GM19351 (cell line): Measurements from ENCODE around the gene NAV3.

Experiments used
- ATAC-seq: cut with Tn5 transposase; IDR thresholded peaks from one replicate; pipeline ENCODE4 v1.9.1; 2021; ENCODE audit warnings: mild to moderate bottlenecking, moderate library complexity; ENCODE audit not compliant: unreplicated experiment

Gene NAV3

DNA sequence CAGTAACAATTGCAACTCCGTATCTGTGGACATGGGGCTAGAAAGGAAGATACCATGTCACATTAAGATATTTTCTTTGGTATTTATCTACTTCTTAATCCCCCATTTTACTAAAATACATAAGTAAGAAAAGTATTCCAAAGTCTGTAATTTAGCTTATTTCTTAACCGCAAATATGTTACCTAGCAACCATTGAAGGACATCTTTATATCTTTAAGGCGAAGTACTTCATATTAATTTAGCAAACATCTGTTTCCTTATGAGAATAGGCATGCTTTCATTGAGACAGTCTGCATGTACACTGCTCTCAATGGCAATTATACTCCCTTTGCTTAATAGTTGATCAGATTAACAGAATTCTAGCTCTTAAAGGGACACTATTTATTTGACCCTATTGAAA, 88.8 kb downstream of the NAV3 start:
- no peak for ATAC-seq

DNA sequence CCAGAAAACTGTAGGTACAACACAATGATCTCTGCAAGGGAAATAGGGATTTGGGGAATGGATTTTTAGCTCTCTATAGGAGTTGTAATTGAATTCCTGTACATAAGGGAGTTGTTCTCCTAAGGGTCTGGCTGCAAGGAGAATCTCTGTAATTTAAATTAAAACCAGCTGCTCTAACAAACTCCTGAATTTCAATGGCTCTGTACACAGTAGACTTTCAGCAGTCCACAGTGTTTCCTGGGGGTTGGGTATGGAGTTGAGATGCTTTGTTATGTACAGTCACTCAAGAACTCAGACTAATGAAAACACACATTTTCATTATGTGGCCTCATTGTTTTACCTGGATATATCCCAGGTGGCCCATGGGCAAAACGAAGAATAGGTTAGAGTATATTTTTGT, 93.2 kb downstream of the NAV3 start:
- no peak for ATAC-seq

DNA sequence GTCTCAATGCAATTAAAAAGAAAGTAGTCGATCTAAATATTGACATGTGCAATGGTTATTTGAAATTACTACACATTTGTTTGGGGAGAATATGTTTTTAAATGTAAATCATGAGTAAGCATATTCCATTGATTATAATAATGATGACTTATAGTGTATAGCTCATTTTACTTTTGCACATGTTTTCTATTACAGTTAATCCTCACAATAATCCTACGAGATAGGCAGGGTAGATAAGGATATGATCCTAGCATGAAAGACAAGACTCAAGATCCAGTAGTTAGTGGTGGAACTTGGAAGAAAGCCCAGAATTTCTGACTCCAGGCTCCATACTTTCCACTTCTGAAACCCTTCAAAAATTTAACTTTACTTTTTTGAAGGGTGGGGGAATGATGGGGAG, 94.0 kb downstream of the NAV3 start:
- ATAC-seq = no peak

DNA sequence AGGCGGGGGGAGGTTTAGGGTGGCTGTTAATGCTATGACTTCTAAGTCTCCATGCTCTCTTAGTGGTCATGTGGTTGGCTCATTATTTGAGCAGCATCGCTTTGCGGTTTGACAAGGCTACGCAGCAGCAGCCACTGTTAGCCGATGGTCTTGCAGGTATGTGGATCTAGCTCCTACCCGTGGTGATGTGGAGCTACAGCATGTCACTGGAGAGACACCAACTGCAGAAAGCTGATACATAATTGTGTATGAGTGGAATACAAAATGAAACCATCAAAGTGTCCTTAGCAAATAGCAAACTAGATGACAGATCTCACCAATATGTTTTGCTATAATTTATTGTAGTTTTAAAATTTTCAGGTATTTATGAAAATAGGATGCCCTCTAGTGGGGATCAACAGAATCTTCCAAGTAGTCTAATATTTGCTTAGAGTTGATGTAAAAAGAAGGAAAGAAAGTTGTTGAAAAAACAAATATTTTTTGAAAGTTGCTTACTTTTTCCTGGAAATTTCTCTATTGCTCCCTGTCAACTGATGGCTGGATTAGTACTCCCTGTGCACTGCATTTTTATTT, 94.9 kb downstream of the NAV3 start:
- ATAC-seq = peak; percentile 100

DNA sequence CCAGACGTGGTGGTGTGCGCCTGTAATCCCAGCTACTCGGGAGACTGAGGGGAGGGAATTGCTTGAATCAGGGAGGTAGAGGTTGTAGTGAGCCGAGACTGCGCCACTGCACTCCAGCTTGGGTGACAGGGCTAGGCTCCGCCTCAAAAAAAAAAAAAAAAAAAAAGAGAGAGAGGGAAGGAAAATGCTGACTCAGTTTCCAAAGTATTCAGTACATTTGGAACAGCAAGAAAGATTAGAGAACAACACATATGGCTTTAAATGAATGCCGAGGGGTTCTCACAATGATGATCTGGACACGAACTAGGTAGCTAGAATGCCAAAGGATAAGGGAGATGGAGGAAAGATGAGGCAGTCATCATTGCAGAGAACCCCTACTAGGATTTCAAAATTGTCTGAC, 97.4 kb downstream of the NAV3 start:
- no peak for ATAC-seq

DNA sequence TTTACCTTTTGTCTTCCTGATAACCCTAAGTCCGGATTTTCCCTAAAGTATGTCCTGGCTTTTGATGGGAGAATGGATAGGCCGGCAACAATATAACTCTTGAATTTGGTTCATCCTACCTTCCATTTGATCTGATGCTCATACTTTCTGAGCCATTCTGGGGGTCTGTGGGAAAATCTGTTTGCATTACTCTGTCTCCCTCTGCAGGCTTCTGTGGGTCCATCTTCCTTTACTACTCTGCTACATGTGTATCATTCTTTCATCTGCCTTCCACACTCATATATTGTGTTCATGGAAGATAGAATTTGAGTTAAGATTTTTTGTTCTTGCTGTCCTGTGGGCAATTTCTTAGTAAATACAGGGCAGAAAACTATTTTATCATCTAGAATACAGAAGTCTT, 101.5 kb downstream of the NAV3 start:
- ATAC-seq = peak; percentile 47

DNA sequence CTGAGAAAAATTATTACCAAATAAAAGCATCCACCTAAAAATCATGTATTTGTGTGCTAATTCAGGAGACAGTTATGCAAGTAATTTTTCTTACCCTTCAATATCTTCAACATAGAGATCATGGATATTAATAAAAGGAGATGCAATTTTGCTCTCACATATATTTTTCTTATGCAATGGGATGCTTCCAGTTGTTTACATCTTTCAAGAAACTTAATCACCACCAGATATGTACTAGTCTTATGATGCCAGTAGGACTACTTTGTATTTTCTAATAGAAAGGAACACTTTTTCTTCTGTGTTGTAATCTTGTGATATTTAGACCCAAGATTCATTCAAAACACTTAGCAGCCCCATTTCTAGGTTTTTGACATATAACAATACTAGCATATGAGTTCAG, 107.6 kb downstream of the NAV3 start:
- ATAC-seq = no peak

DNA sequence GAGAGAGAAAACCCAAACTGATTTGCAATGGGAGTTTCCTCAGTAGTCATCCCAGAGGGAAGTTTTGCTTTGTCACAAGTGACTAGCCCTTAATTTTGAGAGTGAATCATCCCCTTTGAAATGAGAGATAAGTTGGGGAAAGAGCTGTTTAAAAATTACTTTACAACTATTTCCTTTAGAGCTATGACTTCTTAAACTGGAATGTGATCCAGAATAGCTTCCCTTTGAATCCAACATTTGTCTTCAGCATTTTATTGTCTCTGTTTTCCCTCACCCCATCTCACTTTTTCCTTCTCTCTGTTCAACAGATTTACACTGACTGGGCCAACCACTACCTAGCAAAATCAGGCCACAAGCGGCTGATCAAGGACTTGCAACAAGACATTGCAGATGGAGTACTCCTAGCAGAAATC, 109.3 kb downstream of the NAV3 start:
- no peak for ATAC-seq

DNA sequence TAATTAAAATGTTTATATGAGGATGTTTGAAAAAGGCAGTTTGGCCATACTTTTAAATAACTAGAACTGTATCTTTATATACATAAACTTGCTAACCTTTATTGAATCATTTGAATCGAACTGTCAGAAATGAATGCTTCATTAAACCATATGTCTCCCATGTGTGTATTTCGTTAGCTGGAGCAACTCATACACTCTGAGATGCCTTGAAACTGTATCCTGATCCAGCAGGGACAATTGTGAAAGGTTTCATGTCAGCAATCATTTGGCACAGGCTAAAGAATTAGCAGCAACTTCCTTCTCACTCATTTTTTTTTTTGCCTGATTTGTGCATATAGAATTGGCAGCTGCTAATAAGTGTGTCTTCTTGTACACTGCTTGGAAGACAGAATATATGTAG, 109.9 kb downstream of the NAV3 start:
- ATAC-seq = no peak

DNA sequence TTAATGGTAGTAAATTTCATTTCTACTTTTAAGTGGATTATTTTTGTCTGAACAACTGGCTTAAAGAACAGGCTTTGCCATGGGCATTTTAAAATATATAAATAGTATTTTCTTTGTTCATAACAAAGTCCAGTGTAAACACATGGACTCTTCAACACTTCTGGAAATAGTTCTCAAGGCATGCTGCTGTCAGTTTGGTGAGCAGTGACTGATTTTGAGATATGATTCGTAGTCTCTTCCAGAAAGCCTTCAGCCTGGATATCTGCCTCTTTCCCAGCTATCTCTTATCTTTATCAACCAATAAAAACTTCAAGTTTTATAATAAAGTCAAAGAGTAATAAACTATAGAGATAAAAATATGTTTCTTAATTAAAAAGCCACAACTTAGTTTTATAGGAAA, 110.7 kb downstream of the NAV3 start:
- ATAC-seq = no peak

DNA sequence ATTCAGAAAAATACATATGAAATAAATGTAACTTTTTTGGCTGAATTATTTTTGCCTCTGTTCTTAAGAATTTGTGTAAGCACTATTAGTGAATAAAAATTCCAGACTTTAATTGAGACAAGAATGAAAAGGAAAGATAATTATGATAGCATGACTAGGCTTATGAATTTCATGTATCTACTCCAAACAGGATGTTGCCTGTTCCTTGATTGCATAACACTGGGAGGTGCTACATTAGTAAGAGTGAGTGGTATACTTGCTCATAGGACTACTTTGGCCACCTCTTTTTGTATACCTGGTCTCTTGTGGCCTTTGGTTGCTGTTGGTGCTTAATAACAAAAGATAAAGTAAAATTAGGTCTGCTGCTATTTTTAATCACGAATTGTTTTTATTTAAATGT, 112.8 kb downstream of the NAV3 start:
- ATAC-seq = no peak

DNA sequence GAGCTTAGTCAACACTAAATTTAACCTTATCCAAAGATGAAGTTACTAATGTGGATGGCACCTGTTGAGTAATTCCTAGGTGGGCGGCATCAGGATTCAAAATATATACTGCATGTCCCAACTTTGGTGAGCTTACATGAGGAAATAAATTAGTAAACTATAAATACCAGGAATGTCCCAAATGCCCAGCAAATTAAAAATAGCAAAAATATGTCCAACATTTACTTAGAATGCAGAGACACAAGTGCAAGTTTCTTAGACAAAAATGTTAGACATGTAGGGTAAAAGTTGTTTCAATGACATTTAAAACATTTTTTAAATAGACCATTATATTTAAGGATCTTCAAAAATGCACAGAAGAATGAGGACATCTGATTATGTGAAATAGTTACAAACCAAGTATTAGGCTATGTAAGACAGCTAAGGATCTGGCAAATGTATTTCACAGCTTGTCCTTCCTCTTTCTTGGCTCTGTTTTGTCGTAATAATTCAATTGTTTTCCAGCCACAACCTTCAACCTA, 115.9 kb downstream of the NAV3 start:
- no peak for ATAC-seq

DNA sequence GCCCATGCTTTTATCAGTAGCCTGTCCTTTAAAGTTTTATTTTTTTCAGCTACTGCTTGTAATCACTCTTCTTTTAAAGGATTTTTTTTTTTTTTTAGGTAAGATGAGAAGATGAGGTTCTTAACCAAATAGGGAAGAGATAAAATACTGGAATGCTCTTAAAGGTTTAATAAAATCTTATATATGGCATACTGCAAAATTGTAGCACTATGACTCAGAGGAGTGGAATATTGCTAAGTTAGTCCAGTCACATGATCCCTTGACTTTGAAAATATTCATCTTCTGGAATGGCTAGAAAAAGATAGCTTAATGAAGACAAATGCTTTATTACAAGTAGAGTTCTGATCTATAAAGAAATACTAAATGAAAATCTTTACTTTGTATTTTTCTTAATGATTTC, 116.6 kb downstream of the NAV3 start:
- ATAC-seq = no peak

DNA sequence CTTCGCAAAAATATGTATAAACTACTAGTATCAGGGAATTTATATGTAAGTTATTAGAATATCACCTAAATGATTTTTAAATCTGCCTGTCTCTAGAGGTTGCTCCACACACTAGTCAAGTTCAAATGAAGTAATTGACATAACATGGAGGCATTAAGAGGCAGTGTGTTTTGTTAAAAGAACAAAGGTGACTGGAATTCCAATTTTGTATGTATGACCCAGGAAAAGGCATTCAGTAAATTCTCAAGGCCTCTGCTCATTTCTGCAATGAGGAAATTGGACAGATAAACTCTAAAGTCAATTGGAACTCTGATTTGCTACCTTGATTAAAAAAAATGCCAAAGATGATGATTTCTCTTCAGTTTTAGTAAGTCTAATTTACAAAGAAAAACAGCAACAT, 117.1 kb downstream of the NAV3 start:
- ATAC-seq = no peak

DNA sequence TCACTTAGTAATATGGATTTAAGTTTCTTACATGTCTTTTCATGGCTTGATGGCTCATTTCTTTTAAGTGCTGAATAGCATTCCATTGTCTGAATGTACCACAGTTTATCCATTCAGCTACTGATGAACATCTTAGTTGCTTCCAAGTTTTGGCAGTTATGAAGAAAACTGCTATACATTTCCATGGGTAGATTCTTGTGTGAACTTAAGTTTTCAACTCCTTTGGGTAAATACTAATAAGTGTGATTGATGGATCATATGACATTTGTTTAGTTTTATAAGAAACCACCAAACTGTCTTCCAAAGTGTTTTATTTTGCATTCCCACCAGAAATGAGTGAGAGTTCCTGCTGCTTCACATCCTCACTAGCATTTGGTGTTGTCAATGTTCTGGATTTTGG, 119.2 kb downstream of the NAV3 start:
- ATAC-seq = no peak

DNA sequence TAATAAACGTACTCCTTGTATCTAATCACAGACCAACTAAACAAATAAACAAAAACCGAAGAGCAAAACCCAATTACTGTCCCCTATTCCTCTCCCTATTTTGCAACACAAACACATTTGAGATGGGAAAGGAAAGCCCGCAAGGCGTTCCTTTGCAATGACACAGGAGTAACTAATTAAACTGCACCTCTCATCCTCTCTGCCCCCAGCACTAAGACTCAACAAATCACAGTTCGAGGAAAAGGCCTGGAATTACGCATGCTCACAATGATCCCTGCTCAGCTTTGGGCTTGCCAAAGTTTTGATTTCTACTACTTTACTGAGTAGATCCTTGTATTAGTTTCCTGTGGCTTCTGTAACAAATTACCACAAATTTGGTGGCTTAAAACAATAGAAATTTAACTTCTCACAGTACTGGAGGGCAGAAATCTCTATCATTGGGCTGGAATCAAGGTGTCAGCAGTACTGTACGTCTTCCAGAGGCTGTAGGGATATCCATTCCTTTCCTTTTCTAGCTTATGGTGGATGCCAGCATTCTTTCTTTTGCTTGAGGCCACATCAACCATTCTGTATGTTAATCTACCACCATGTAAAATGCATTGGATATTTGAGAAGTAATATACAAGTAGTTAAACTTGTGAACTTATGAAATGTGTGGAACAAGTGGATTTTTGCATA, 123.0 kb downstream of the NAV3 start:
- ATAC-seq = no peak

DNA sequence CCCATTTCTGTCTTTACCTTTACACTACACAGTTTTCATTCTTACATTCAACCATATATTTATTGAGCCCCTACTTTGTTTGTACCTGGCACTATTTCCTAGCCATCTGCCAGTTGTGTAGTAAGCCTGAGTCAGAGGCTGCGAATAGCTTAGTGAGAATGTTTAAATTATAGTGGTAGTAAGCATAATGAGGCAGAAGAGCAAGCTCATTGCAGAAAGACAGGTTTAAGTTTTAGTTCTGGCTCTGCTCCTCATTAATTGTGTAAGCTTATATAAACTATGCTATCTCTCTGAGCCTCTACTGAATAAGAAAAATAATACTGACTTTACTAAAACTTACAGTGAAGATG, 123.5 kb downstream of the NAV3 start:
- ATAC-seq = no peak

DNA sequence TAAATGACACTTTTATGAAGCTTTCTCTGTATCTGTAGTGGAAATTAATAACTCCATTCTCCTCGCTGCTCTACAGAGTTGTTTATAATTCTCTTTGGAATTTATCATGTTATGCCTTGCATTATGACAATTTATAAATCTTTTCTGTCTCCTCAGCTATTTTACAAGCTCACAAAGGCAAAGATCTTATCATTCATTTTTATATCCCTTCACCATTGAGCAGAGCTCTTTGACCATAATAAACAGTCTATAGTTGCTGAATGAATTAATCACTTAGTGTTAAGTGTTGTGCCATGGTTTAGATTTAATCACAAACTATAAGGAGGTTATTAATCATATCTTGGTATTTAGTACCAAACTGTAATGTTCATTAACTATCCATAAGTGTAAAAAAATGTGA, 126.4 kb downstream of the NAV3 start:
- no peak for ATAC-seq

DNA sequence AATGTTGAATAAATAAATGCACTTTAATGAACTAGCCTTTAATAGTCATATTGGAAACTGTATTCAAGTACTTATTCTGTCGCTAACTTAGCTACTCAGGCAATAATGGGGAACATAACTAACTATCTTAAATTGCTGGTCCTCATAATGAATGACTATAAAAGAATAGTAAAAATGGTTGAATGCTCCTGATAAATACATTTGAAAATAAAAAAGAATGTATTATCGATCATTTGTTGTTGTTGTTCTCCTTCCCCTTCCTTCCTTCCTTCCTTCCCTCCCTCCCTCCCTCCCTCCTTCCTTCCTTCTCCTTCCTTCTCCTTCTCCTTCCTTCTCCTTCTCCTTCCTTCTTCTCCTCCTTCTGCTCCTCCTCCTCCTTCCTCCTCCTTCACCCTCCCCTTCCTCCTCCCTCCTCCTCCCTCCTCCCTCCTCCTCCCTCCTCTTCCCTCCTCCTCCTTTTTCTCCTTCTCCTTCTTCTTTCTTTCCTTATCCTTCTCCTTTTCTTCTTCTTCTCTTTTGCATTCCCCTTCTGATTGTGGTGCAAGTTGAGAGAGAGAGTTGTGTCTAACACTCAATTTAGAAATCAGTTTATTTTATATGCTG, 133.0 kb downstream of the NAV3 start:
- ATAC-seq = no peak

DNA sequence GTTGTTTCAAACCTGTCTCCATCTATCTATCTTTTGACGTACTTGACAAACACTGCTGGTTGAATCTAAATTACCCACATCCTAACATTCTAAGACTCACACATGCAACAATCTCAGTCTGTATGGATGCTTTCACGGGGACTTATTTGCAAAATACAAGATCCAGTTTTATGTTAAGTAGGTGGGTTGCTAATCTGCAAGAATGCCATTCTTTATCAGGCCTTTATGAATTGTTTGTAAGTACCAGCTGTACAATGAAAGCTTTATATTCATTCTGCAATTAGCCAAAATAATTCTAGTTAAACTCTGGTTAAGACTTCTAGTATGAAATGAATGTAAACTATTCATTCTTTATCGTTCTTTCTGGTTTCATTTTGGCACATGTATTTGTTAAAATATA, 135.1 kb downstream of the NAV3 start:
- no peak for ATAC-seq

DNA sequence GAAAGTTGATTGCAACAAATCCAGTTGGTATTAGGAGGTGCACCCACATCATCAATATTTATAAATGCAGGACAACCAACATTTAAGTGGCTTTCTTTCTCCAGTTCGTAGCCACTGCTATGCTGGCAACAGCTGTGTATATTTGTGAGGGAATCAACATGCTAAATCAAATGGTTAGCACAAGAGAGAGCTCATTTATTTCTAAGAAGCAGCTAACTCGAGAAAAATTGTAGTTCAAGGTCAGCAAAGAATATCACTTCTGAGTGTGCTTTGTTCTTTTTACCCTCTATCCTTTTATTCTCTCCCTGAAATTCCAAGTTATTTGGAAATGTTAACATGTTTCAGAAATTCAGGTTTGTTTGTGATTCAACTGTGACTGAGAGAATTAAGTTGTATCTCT, 137.3 kb downstream of the NAV3 start:
- no peak for ATAC-seq

DNA sequence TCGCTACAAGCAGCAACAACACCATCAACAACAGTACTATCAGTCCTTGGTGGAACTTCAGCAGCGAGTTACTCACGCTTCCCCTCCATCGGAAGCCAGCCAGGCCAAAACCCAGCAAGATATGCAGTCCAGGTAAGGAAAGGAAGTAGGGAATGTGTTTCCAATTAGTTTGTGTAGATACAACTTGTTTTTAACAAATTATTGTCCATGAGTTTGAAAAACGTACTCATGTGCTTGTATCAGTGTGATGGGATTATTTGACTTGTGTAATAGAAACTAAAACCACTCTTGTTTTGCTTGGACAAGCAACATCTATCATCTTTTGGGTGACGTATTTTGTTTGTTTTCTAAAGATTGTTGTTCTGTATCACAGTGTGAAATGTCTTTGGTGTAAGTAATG, 137.9 kb downstream of the NAV3 start:
- ATAC-seq = no peak

DNA sequence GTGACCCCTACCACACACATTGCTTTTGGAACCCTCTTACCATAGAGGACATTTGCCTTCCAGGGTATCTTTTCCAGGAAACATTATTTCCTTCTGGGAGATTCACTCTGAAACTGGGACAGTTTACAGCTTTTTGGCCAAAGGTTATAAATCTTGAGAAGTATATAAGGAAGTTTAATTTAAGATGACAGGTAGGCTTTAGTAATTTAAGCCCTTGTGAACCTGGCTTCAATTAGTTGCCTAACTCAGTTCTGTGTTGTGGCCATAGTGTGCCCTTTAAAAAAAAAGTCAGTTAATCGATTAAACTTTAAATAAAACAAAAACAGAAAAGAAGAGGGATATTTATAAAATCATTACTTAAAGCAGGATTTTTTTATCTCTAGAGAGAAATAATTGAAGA, 142.9 kb downstream of the NAV3 start:
- no peak for ATAC-seq
